SW480 (cell line): Measurements from ENCODE around the gene ZNF155.

Experiments
- DNase-seq: peaks from one replicate; pipeline ENCODE4 v3.0.0-alpha.2; 2016; ENCODE audit warnings: low spot score

The ZNF155 gene

GRCh38 chr19:44005973-44006372 lies 22.0 kb downstream of the ZNF155 start:
- DNase-seq = no peak

GRCh38 chr19:44007473-44007872 lies 23.5 kb downstream of the ZNF155 start:
- DNase-seq = no peak

- no peak for DNase-seq
Observed at GRCh38 chr19:44010468-44010867, 26.5 kb downstream of the ZNF155 start.

GRCh38 chr19:44019498-44019897 lies 35.5 kb downstream of the ZNF155 start:
- DNase-seq = no peak

GRCh38 chr19:44021221-44021620 lies 37.2 kb downstream of the ZNF155 start:
- DNase-seq = no peak

- DNase-seq = no peak
Observed at GRCh38 chr19:44024900-44025216, 40.9 kb downstream of the ZNF155 start.

GRCh38 chr19:44025217-44025936 lies 41.4 kb downstream of the ZNF155 start, which contains the start of gene ZNF222:
TSS of gene ZNF222 (plus strand) at chr19:44025379. CDS start at chr19:44025437, 58 bp downstream.
- peak; percentile 86 for DNase-seq

GRCh38 chr19:44026622-44027021 lies 42.6 kb downstream of the ZNF155 start:
- no peak for DNase-seq

- no peak for DNase-seq
Observed at GRCh38 chr19:44032001-44032610, 48.1 kb downstream of the ZNF155 start.

- no peak for DNase-seq
Observed at GRCh38 chr19:44042147-44042546, 58.2 kb downstream of the ZNF155 start.
